ENCODE data around the gene ABR.
"Not testable (repeated sequence)": the region's sequence is repeated elsewhere in the genome, so short reads cannot be mapped to it uniquely, and the experiment has no call there.

The ABR gene

GRCh38 chr17:1201132-1201702 is 21.4 kb upstream of the ABR start:
- Histone ChIP-seq H3K27ac (ENCODE audit: low read depth, low read length) (no peak overlapping the region), H3K9me3 (ENCODE audit: control insufficient read depth, insufficient read depth, low read length) (no peaks in the 10 kb centered on the region), H3K4me1 (ENCODE audit: control insufficient read depth, insufficient read depth, low read length) (no peaks in the 10 kb centered on the region; the same call in 1 of the 2 replicates), H3K4me3 (ENCODE audit: low read depth, low read length) (no peak overlapping the region), H3K27me3 (ENCODE audit: control insufficient read depth, insufficient read depth, low read length) (no peaks in the 10 kb centered on the region; the same call in 1 of the 2 replicates), H3K36me3 (ENCODE audit: control insufficient read depth, insufficient read depth, low read length) (no peaks in the 10 kb centered on the region), H3K9ac (ENCODE audit: low read depth, low read length) (no peak overlapping the region)

DNA sequence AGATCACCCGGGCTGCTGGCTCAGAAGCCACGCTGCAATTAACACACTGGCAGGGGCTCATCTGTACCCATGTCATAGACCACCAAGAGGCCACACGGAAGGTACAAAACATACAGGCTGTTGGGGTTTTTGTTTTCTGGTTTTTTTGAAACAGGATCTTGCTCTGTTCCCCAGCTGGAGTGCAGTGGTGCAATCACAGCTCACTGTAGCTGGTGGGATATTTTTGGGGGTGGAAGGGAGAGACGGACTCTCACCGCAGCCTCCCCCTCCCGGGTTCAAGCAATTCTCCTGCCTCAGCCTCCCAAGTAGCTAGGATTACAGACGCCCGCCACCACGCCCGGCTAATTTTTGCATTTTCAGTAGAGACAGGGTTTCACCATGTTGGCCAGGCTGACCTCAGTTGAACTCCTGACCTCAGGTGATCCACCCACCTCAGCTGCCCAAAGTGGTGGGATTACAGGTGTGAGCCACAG is 19.5 kb upstream of the ABR start:
- not testable (repeated sequence) for H3K4me1 ChIP-seq (ENCODE audit: control insufficient read depth, insufficient read depth, low read length); H3K9me3 ChIP-seq (ENCODE audit: control insufficient read depth, insufficient read depth, low read length); H3K27me3 ChIP-seq (ENCODE audit: control insufficient read depth, insufficient read depth, low read length); H3K36me3 ChIP-seq (ENCODE audit: control insufficient read depth, insufficient read depth, low read length); H3K9ac ChIP-seq (ENCODE audit: low read depth, low read length); H3K4me3 ChIP-seq (ENCODE audit: low read depth, low read length); H3K27ac ChIP-seq (ENCODE audit: low read depth, low read length)

GRCh38 chr17:1197781-1198490 is 18.2 kb upstream of the ABR start:
- Histone ChIP-seq H3K9ac (ENCODE audit: low read depth, low read length) (no peak overlapping the region), H3K36me3 (ENCODE audit: control insufficient read depth, insufficient read depth, low read length) (no peaks in the 10 kb centered on the region), H3K4me1 (ENCODE audit: control insufficient read depth, insufficient read depth, low read length) (no peaks in the 10 kb centered on the region; the same call in 1 of the 2 replicates), H3K4me3 (ENCODE audit: low read depth, low read length) (no peak overlapping the region), H3K9me3 (ENCODE audit: control insufficient read depth, insufficient read depth, low read length) (no peaks in the 10 kb centered on the region), H3K27ac (ENCODE audit: low read depth, low read length) (no peak overlapping the region), H3K27me3 (ENCODE audit: control insufficient read depth, insufficient read depth, low read length) (no peaks in the 10 kb centered on the region; the same call in 1 of the 2 replicates)

DNA sequence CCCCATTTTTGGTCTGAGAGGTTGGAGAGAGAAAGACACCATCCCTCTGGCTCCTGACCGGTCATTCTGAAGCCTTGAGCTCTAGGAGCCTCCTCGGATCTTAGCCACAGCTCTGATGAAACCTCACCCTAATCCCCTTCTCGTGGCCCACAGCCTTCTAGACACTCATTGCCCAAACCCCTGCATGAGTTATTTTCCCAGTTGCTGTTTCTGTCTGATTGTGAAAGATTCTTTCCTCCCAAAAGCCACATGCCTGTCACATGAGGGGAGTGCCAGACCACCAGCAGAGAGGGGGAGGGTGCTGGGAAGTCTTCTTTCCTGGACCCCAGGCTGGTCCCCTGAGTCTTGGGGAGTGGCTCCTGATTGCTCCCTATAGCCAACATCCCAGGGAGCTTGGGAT is 17.6 kb upstream of the ABR start:
- H3K4me3 ChIP-seq (ENCODE audit: low read depth, low read length), result no peak overlapping the region
- H3K9me3 ChIP-seq (ENCODE audit: control insufficient read depth, insufficient read depth, low read length), result no peaks in the 10 kb centered on the region
- H3K27ac ChIP-seq (ENCODE audit: low read depth, low read length), result no peak overlapping the region
- no peaks in the 10 kb centered on the region; the same call in 1 of the 2 replicates for H3K27me3 ChIP-seq (ENCODE audit: control insufficient read depth, insufficient read depth, low read length)
- no peaks in the 10 kb centered on the region for H3K36me3 ChIP-seq (ENCODE audit: control insufficient read depth, insufficient read depth, low read length)
- H3K4me1 ChIP-seq (ENCODE audit: control insufficient read depth, insufficient read depth, low read length), result no peaks in the 10 kb centered on the region; the same call in 1 of the 2 replicates
- no peak overlapping the region for H3K9ac ChIP-seq (ENCODE audit: low read depth, low read length)

GRCh38 chr17:1196946-1197345 is 17.2 kb upstream of the ABR start:
- Histone ChIP-seq H3K27me3 (ENCODE audit: control insufficient read depth, insufficient read depth, low read length) (no peaks in the 10 kb centered on the region), H3K4me3 (ENCODE audit: low read depth, low read length) (no peak overlapping the region), H3K36me3 (ENCODE audit: control insufficient read depth, insufficient read depth, low read length) (no peaks in the 10 kb centered on the region), H3K9ac (ENCODE audit: low read depth, low read length) (no peak overlapping the region), H3K27ac (ENCODE audit: low read depth, low read length) (no peak overlapping the region), H3K9me3 (ENCODE audit: control insufficient read depth, insufficient read depth, low read length) (no peaks in the 10 kb centered on the region), H3K4me1 (ENCODE audit: control insufficient read depth, insufficient read depth, low read length) (no peaks in the 10 kb centered on the region; the same call in 1 of the 2 replicates)

DNA sequence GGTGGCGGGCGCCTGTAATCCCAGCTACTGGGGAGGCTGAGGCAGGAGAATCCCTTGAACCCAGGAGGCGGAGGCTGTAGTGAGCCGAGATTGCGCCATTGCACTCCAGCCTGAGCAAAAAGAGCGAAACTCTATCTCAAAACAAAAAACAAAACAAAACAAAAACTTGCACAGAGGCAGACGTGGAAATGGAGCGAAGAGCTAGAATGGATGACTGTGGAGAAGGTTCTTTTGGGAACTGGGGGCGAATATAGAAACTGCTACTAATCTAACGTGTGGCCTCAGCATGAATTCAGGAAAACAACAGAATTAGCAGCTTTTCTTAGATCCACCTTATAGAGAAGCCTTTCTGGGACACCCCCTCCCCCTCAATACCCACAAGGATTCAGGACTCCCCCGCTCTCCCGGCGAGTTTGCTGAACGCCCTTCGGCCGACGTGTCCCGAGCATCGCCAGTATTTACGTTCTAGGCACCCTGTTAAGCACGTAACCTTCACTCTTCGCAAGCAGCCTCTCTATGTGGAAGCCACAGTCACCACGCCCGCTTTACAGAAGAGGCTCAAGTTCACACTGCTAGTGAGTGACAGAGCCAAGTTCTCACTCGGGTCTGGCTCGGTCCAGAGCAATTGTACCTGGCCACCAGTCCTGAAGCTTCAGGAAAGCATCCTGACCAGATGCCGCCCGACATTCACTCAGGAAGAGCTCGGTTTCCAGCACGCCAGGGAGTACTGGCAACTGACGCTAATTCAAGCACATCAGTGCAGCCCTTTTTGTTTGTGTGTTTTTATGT is 13.3 kb upstream of the ABR start:
- Histone ChIP-seq H3K27me3 (ENCODE audit: control insufficient read depth, insufficient read depth, low read length) (no peaks in the 10 kb centered on the region), H3K27ac (ENCODE audit: low read depth, low read length) (no peak overlapping the region), H3K9me3 (ENCODE audit: control insufficient read depth, insufficient read depth, low read length) (no peaks in the 10 kb centered on the region), H3K9ac (ENCODE audit: low read depth, low read length) (no peak overlapping the region), H3K4me3 (ENCODE audit: low read depth, low read length) (no peak overlapping the region), H3K4me1 (ENCODE audit: control insufficient read depth, insufficient read depth, low read length) (no peaks in the 10 kb centered on the region; the same call in 1 of the 2 replicates), H3K36me3 (ENCODE audit: control insufficient read depth, insufficient read depth, low read length) (no peaks in the 10 kb centered on the region)

- Histone ChIP-seq H3K4me1 (ENCODE audit: control insufficient read depth, insufficient read depth, low read length) (peaks cover 9% of the 10 kb centered on the region; the same call in 1 of the 2 replicates), H3K9me3 (ENCODE audit: control insufficient read depth, insufficient read depth, low read length) (no peaks in the 10 kb centered on the region), H3K4me3 (ENCODE audit: low read depth, low read length) (no peak overlapping the region), H3K36me3 (ENCODE audit: control insufficient read depth, insufficient read depth, low read length) (no peaks in the 10 kb centered on the region), H3K27ac (ENCODE audit: low read depth, low read length) (no peak overlapping the region), H3K27me3 (ENCODE audit: control insufficient read depth, insufficient read depth, low read length) (no peaks in the 10 kb centered on the region; the same call in 1 of the 2 replicates), H3K9ac (ENCODE audit: low read depth, low read length) (no peak overlapping the region)
Observed at GRCh38 chr17:1190751-1191331, 11.1 kb upstream of the ABR start.

GRCh38 chr17:1188812-1189504 is 9.2 kb upstream of the ABR start:
- H3K27ac ChIP-seq (ENCODE audit: low read depth, low read length), result no peak overlapping the region
- H3K4me1 ChIP-seq (ENCODE audit: control insufficient read depth, insufficient read depth, low read length), result peaks cover 9% of the 10 kb centered on the region; the same call in 1 of the 2 replicates
- H3K36me3 ChIP-seq (ENCODE audit: control insufficient read depth, insufficient read depth, low read length), result no peaks in the 10 kb centered on the region
- H3K27me3 ChIP-seq (ENCODE audit: control insufficient read depth, insufficient read depth, low read length), result no peaks in the 10 kb centered on the region; the same call in 1 of the 2 replicates
- no peak overlapping the region for H3K9ac ChIP-seq (ENCODE audit: low read depth, low read length)
- H3K9me3 ChIP-seq (ENCODE audit: control insufficient read depth, insufficient read depth, low read length), result no peaks in the 10 kb centered on the region
- no peak overlapping the region for H3K4me3 ChIP-seq (ENCODE audit: low read depth, low read length)

DNA sequence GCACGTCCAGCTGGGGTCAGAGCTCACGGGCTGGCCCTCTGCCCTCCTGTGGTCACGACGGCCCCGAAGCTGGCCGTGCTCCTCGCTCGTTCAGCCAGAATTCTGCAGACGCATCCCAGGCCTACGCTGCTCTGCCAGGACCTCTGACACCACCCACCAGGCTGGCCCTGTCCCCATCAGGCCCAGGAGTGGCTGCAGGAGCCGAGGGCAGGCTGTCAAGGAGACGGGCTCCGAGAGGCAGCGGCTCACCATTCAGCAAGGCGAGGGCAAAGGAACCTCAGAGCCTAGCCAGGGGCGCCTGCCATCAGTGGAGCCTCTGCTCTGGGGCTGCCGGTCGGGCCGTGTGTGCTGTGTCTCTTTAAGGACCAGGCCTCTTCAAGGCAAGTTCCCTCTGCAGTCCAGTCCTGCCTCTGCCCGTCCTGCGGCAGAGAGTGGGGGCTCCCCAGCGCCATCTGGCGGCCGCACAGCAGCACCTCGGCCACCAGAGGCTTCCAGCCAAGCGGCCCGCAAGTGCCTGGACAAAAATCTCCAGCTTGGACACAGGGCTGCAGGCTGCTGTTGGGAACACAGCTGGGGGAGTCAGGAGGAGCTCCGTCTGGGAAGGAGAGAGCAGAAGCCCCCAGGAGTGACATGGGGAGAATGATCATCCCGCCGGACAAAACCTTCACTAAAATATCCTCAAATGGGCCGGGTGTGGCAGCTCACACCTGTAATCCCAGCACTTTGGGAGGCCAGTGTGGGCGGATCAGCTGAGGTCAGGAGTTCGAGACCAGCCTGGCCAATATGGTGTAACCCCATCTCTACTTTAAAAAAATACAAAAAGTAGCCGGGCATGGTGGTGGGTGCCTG is 7.4 kb upstream of the ABR start:
- no peak overlapping the region for H3K27ac ChIP-seq (ENCODE audit: low read depth, low read length)
- peaks cover 6% of the 10 kb centered on the region for H3K27me3 ChIP-seq (ENCODE audit: control insufficient read depth, insufficient read depth, low read length)
- no peaks in the 10 kb centered on the region for H3K9me3 ChIP-seq (ENCODE audit: control insufficient read depth, insufficient read depth, low read length)
- H3K36me3 ChIP-seq (ENCODE audit: control insufficient read depth, insufficient read depth, low read length), result no peaks in the 10 kb centered on the region
- H3K4me3 ChIP-seq (ENCODE audit: low read depth, low read length), result 0 out of 2 replicates have a peak overlapping the region, but pooled peaks have one; percentile 17
- H3K4me1 ChIP-seq (ENCODE audit: control insufficient read depth, insufficient read depth, low read length), result peaks cover 9% of the 10 kb centered on the region; the same call in 1 of the 2 replicates
- H3K9ac ChIP-seq (ENCODE audit: low read depth, low read length), result no peak overlapping the region

Measured in HUES48 (cell line).